GM21576 (cell line): ENCODE results near the gene PCK1.

Experiments used
- ATAC-seq: cut with Tn5 transposase; IDR thresholded peaks from one replicate; pipeline ENCODE4 v1.9.1; 2021; ENCODE audit warnings: mild to moderate bottlenecking, moderate library complexity; ENCODE audit not compliant: unreplicated experiment

Gene PCK1

DNA sequence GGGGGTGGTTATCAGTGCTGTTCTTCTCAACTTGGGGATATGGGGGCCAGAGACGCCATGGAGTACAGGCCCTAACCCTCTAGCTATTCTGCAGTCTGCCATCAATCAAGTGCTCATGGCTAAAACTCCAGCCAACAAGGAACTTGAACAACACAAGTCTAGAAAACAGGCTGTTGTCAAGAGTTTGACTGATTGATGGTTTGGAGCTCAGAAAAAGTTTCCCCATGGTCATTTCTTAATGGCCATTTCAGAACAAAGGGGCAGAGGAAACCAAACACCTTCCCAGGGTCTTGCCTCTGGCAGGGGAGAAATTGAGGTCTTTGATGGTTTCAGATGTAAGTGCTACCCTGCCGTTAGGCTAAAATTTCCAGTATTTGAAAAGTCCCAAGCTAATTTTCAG lies 15.1 kb downstream of the PCK1 start:
- ATAC-seq = no peak

DNA sequence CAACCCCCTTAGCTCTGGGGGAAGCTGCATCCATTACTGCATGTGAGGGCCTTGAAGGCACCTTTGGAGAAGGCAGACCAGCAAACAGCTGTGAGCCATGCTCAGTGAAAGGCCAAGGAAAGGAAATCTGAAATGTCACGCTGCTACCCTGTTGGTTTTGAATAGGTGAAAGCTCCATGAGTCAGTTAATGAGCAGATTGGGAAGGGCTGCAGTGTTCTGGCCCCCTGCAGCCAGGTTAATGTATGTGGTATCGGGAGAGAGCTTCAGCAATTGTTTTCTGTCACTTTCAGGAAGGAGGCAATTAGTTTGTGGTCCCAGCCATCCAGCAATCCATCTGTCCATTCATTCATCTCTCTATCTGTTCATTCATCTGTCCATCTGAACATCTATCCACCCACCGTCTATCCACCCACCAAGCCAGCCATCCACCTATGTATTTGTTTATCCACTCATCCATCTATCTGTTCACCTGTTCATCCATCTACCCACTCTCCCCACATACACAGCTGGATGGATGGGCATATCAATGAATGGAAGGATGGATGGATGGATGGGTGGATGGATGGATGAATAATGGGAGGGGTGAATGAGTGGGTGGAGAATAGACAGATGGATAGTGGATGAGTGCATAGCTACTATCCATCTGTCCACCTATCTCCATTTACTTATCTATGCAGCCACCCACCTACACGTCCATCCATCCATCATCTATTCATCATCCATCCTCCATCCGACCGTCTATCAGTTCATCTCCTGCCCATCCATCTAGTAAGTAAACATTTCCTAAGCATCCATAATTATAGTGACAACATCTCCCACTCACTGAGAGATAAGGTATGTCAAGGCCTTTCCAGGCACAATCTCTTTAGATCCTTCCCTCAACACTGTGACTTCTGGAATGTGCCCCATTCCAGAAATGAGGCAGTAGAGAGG lies 16.0 kb downstream of the PCK1 start:
- ATAC-seq = no peak

DNA sequence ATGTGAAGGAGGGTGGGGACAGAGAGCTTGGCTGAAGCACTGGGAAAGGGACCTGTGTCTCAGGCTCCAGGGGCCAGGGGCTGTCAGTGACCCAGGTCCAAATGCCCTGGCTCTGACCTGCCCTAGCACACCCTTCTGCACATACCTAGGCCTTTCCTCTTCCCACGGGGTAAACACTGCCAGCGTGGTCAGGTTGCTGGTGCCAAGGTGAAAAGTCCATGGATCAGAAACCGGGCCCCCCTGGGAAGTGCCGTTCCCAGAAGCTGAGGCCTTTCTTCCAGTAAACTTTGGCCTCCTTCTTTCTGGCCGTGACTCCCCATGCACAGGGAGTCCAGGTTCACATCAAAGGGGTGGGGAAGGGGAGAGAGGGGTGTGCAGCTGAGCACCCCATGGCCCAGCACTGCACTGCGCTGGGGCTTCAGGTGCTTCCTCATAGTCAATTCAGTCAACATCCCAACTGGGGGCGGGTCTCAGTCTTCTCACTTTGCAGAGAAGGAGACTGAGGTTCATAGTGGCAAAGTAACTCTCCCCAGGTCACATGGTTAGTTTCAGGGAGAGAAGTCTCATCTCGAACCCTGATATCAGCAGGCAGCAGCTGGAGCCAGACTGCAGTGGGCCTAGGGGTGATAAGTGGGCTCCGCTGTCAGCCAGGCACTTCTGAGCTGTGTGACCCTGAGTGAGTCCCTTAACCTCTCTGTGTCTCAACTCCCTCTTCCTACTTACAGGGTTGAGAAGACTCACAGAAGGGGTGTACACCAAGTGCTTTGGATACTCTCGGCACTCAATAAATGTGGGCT lies 17.0 kb downstream of the PCK1 start:
- no peak for ATAC-seq

- ATAC-seq = no peak
These were observed 17.7 kb downstream of the PCK1 start for GRCh38 chr20:57578476-57579165.

- ATAC-seq = no peak
These were observed 18.5 kb downstream of the PCK1 start for GRCh38 chr20:57579331-57579897.

- no peak for ATAC-seq
These were observed 19.1 kb downstream of the PCK1 start for GRCh38 chr20:57579898-57580447.

- no peak for ATAC-seq
These were observed 19.7 kb downstream of the PCK1 start for GRCh38 chr20:57580478-57581201.

DNA sequence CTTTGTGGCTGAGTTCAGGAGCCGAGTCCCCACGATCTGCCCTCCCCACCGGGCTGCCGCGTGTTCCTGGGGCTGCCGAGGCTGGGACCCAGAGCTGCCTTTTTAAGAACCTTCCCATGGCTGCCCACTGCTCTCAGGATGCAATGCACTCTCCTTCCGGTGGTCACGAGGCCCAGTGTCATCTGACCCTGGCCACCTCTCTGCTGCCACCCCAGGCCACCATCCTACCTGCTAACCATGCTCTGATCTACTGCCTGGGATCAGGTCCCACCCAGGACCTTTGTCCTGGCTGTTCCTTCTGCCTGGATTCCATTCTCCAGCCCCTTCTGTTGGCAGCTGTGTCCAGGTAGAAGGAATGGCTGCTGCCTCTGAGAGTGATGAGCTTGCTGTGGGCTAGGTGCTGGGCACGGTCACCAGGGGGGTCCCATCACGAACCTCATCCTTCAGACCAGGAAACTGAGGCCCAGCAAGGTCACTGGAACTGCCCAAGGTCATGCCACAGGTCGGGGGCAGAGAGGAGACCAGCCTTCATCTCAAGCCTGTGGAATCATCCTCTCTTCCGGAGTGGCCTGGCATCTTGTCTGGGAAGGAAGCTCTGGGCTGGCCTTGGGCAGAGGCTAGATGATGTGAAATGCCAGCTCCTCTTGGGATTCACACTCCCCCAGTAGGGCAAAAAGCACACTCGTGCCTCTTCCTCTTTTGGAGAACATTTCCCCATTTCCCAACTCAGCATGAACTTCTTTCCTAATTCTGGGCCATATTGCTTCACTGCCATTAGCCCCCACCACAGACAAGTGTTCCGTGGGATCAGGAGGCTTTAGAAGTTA lies 20.5 kb downstream of the PCK1 start:
- ATAC-seq = no peak

- no peak for ATAC-seq
These were observed 21.1 kb downstream of the PCK1 start for GRCh38 chr20:57582029-57582378.

GRCh38 chr20:57582432-57583288 lies 21.8 kb downstream of the PCK1 start:
- no peak for ATAC-seq

DNA sequence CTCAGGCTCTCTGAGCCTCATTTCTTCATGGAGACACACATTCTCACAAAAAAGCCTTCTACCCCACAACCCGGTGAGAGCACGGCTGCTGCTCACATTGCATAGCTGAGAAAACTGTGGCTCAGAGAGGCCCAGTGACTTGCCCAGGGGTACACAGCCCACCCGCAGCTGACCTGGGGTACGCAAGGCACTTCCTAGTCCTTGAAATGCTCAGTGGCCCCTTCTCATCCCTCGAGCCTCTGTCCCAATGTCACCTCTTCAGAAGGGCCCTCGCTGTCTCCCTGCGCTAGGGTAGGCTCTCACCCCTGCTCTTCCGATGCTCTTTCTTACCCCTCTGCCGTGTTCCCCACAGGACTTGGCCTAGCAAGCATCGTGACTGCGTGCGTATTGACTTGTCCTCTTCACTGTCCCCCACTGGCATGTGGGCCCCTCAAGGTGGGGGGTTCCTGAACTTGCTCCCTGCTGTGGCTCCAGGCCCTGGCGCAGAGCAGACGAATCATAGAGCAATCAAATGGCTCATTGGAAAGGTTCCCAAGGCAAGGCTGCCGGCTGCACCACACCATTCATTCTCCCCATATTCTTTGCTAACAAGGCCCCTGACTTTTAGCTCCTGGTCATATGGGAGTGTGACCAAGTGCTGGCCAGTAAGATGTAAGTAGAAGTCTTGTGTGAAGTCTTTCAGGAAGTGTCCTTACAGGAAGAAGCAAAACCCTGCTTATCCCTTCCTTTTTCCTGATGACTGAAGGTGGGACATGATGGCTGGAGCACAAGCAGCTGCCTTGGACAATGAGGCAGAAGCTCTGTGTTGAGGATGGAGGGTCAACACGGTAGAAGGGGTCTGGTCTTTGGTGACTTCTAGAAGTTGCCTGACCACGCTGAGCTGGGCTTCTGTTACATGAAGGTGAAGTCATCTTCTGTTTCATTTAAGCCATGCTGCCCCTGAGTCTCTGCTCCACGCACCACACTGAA lies 22.7 kb downstream of the PCK1 start:
- no peak for ATAC-seq

- no peak for ATAC-seq
These were observed 24.0 kb downstream of the PCK1 start for GRCh38 chr20:57584768-57585461.

DNA sequence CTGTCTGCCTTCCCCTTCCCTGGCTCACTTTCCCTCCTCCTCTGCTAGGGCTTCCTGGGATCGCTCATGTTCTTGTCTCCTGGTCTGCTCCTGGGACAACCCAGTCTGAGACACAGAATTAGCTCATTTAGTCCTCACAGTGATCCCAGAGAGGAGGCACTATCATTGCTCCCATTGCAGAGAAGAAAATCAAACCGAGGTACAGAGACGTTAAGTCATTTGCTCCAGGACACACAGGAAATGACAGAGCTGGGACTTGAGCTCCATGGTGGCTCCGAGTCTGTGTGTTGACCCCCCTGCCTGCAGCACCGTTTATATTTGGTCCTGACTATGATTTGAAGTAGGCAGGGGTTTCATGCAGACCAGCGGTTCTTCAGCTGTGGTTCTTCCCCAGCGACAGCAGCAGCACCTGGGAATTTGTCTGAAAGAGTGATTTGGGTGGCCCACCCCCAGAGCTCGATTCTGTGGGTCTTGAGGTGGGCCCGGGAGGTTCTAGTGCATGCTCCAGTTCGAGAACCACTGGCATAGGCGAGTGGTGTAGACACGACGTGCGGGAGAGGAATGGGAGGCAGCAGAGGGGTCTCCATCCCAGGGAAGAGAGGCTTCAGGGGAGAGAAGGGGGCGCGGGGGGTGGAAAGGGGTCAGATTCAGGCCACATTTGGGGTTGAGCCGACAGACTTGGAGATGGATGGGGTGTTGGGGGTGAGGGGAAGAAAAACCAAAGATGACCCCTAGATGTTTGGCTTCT lies 24.7 kb downstream of the PCK1 start:
- ATAC-seq = no peak

- no peak for ATAC-seq
These were observed 25.5 kb downstream of the PCK1 start for GRCh38 chr20:57586370-57586793.

GRCh38 chr20:57586943-57587277 lies 26.0 kb downstream of the PCK1 start:
- no peak for ATAC-seq
